Activated naive CD4-positive, alpha-beta T cell treated with anti-CD3 and anti-CD28 coated beads, Interleukin-2, amount 50 U/mL, for 24 hours (primary cell): ENCODE data around the gene PDCD2L.
A peak's percentile ranks its signal among the peaks of the same experiment; 100 is the strongest.
"Not testable (repeated sequence)": the region's sequence is repeated elsewhere in the genome, so short reads cannot be mapped to it uniquely, and the experiment has no call there.

Experiments used
- H3K27ac Mint-ChIP-seq: one replicate; pipeline ENCODE4 v1.8.0; 2021; ENCODE audit warnings: mild to moderate bottlenecking, mixed read lengths
- H3K27me3 Mint-ChIP-seq: one replicate; pipeline ENCODE4 v1.8.0; 2021; ENCODE audit warnings: mixed read lengths
- H3K36me3 Mint-ChIP-seq: one replicate; pipeline ENCODE4 v1.8.0; 2021; ENCODE audit warnings: mixed read lengths
- H3K4me1 Mint-ChIP-seq: one replicate; pipeline ENCODE4 v1.8.0; 2021; ENCODE audit warnings: mixed read lengths
- H3K4me3 Mint-ChIP-seq: one replicate; pipeline ENCODE4 v1.8.0; 2021; ENCODE audit warnings: mild to moderate bottlenecking, mixed read lengths
- H3K9me3 Mint-ChIP-seq: one replicate; pipeline ENCODE4 v1.8.0; 2021; ENCODE audit warnings: mixed read lengths

Gene PDCD2L

GRCh38 chr19:34391813-34392212 lies 12.4 kb upstream of the PDCD2L start:
- Mint-ChIP-seq H3K36me3 (peaks cover 2% of the 10 kb centered on the region), H3K9me3 (no peaks in the 10 kb centered on the region), H3K4me3 (no peak overlapping the region), H3K4me1 (no peaks in the 10 kb centered on the region), H3K27ac (no peak overlapping the region), H3K27me3 (no peaks in the 10 kb centered on the region)

DNA sequence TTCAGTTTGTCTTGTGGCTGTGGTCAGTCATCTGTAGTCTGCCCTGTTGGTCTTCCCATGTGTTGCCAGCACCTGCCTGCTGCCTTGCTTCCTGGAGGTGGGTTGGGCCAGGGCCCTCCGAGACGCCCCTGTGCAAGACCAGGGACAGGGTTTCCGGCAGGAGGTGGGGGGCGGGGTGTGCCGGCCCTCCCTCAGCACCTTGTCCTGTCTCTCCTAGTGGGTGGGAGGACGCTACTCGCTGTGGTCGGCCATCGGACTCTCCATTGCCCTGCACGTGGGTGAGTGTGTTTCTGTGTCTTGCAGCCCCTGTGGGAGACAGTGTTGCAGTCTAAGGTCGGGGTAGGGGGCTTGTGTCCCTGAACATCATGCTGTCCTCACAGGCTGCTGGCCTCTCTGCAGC lies 11.2 kb upstream of the PDCD2L start:
- Mint-ChIP-seq H3K4me1 (no peaks in the 10 kb centered on the region), H3K27me3 (no peaks in the 10 kb centered on the region), H3K9me3 (no peaks in the 10 kb centered on the region), H3K36me3 (peaks cover 2% of the 10 kb centered on the region), H3K4me3 (no peak overlapping the region), H3K27ac (no peak overlapping the region)

GRCh38 chr19:34393629-34394028 lies 10.6 kb upstream of the PDCD2L start:
- Mint-ChIP-seq H3K27ac (no peak overlapping the region), H3K4me3 (no peak overlapping the region), H3K27me3 (no peaks in the 10 kb centered on the region), H3K36me3 (peaks cover 2% of the 10 kb centered on the region), H3K9me3 (no peaks in the 10 kb centered on the region), H3K4me1 (no peaks in the 10 kb centered on the region)

- no peak overlapping the region for H3K27ac Mint-ChIP-seq
- no peaks in the 10 kb centered on the region for H3K4me1 Mint-ChIP-seq
- no peaks in the 10 kb centered on the region for H3K9me3 Mint-ChIP-seq
- H3K27me3 Mint-ChIP-seq: no peaks in the 10 kb centered on the region
- H3K36me3 Mint-ChIP-seq: peaks cover 9% of the 10 kb centered on the region
- no peak overlapping the region for H3K4me3 Mint-ChIP-seq
These were observed 6.3 kb upstream of the PDCD2L start for GRCh38 chr19:34397853-34398252.

- Mint-ChIP-seq H3K4me3 (no peak overlapping the region), H3K36me3 (peaks cover 10% of the 10 kb centered on the region), H3K9me3 (no peaks in the 10 kb centered on the region), H3K4me1 (peaks cover 9% of the 10 kb centered on the region), H3K27ac (peak overlapping the region; percentile 62), H3K27me3 (no peaks in the 10 kb centered on the region)
These were observed 4.3 kb upstream of the PDCD2L start for GRCh38 chr19:34399886-34400285.

DNA sequence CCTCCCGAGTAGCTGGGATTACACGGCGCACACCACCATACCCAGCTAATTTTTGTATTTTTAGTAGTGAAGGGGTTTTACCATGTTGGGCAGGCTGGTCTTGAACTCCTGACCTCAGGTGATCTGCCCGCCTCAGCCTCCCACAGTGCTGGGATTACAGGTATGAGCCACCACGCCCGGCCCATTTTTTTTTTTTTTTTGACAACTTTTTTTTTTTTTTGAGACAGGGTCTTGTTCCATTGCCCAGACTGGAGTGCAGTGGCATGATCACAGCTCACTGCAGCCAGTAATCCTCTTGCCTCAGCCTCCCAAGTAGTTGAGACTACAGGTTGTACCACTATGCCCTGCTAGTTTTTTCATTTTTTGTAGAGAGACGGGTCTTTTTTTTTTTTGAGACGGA lies 3.4 kb upstream of the PDCD2L start:
- H3K27me3 Mint-ChIP-seq, H3K9me3 Mint-ChIP-seq, H3K36me3 Mint-ChIP-seq, H3K27ac Mint-ChIP-seq, H3K4me3 Mint-ChIP-seq: not testable (repeated sequence)
- H3K4me1 Mint-ChIP-seq: peaks cover 13% of the 10 kb centered on the region

DNA sequence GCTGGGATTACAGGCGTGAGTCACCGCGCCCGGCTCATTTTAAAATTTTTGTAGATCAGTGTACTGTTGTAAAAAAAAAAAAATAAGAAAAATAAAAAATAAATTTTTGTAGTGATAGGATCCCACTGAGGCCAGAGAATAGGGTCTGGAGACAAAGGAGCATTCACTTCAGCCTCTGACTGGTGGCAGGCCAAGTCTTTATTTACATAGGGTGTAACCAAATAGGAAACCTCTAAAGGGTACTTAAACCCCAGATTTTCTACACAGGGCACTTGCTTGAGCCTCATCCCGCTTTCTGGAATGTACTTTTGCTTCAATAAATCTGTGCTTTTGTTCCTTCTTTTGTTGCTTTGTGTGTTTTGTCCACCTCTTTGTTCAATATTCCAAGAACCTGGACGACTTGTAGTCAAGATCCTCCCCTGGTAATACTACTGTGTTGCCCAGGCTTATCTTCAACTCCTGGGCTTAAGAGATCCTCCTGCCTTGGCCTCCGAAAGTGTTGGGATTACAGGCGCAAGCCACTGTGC lies 2.1 kb upstream of the PDCD2L start:
- no peaks in the 10 kb centered on the region for H3K27me3 Mint-ChIP-seq
- H3K4me3 Mint-ChIP-seq: no peak overlapping the region
- H3K36me3 Mint-ChIP-seq: peaks cover 8% of the 10 kb centered on the region

DNA sequence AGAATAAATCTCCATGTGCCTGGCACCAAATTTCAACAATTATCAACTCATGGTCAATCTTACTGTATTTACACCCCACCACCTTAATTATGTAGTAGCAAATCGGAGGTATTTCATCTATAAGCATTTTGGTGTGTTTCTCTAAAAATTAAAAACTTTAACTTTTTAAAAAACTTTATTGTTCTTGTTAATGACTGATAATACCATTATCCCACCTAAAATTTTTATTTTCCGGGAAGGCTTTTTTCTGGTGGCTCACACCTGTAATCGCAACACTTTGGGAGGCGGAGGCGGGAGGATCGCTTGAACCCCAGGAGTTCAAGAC lies 453 bp upstream of the PDCD2L start:
- H3K4me1 Mint-ChIP-seq: peaks cover 29% of the 10 kb centered on the region
- peak overlapping the region; percentile 59 for H3K27ac Mint-ChIP-seq
- peak overlapping the region; percentile 89 for H3K4me3 Mint-ChIP-seq
- no peaks in the 10 kb centered on the region for H3K9me3 Mint-ChIP-seq
- H3K27me3 Mint-ChIP-seq: no peaks in the 10 kb centered on the region
- H3K36me3 Mint-ChIP-seq: peaks cover 8% of the 10 kb centered on the region

More for the DNA sequence above, 2.1 kb upstream of the PDCD2L start:
- Mint-ChIP-seq H3K9me3 (no peaks in the 10 kb centered on the region), H3K27ac (no peak overlapping the region), H3K4me1 (peaks cover 18% of the 10 kb centered on the region)

- H3K4me3 Mint-ChIP-seq: peak overlapping the region; percentile 89
- peaks cover 6% of the 10 kb centered on the region for H3K36me3 Mint-ChIP-seq
- H3K27me3 Mint-ChIP-seq: no peaks in the 10 kb centered on the region
- no peak overlapping the region for H3K27ac Mint-ChIP-seq
- peaks cover 41% of the 10 kb centered on the region for H3K4me1 Mint-ChIP-seq
- no peaks in the 10 kb centered on the region for H3K9me3 Mint-ChIP-seq
These were observed 1.9 kb downstream of the PDCD2L start for GRCh38 chr19:34405892-34406660.

DNA sequence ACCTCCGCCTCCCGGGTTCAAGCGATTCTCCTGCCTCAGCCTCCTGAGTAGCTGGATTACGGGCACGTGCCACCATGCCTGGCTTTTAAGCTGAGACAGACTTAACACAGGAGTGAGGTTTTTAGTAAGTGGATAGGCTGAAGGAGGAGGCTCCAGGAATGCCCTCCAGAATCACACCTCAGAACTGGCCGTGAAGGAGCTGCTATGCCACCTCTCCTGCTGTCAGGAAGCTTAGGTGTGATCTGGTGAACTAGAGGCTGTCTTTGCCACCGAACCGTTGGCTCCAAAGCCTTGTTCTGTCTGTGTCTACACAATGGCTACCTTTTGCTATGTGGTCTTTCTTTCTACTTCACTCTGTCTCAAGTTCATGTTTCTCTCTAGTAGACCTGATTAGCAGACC lies 4.2 kb downstream of the PDCD2L start:
- Mint-ChIP-seq H3K4me3 (no peak overlapping the region), H3K36me3 (peaks cover 6% of the 10 kb centered on the region), H3K27me3 (no peaks in the 10 kb centered on the region), H3K9me3 (no peaks in the 10 kb centered on the region), H3K27ac (no peak overlapping the region), H3K4me1 (peaks cover 41% of the 10 kb centered on the region)

- Mint-ChIP-seq H3K27me3 (no peaks in the 10 kb centered on the region), H3K9me3 (no peaks in the 10 kb centered on the region), H3K4me1 (peaks cover 34% of the 10 kb centered on the region), H3K27ac (no peak overlapping the region), H3K36me3 (peaks cover 6% of the 10 kb centered on the region), H3K4me3 (no peak overlapping the region)
These were observed 5.3 kb downstream of the PDCD2L start for GRCh38 chr19:34409189-34410164.

- Mint-ChIP-seq H3K27me3 (no peaks in the 10 kb centered on the region), H3K4me1 (peaks cover 27% of the 10 kb centered on the region), H3K36me3 (peaks cover 5% of the 10 kb centered on the region), H3K27ac (no peak overlapping the region), H3K9me3 (no peaks in the 10 kb centered on the region), H3K4me3 (no peak overlapping the region)
These were observed 7.0 kb downstream of the PDCD2L start for GRCh38 chr19:34411216-34411615.

- no peaks in the 10 kb centered on the region for H3K9me3 Mint-ChIP-seq
- H3K4me1 Mint-ChIP-seq: peaks cover 9% of the 10 kb centered on the region
- no peaks in the 10 kb centered on the region for H3K27me3 Mint-ChIP-seq
- H3K4me3 Mint-ChIP-seq: no peak overlapping the region
- H3K27ac Mint-ChIP-seq: no peak overlapping the region
- peaks cover 6% of the 10 kb centered on the region for H3K36me3 Mint-ChIP-seq
These were observed 11.9 kb downstream of the PDCD2L start for GRCh38 chr19:34416021-34416545.

GRCh38 chr19:34418300-34418699 lies 14.1 kb downstream of the PDCD2L start:
- H3K36me3 Mint-ChIP-seq: peaks cover 6% of the 10 kb centered on the region
- H3K4me3 Mint-ChIP-seq: no peak overlapping the region
- H3K27me3 Mint-ChIP-seq: no peaks in the 10 kb centered on the region
- H3K27ac Mint-ChIP-seq: no peak overlapping the region
- no peaks in the 10 kb centered on the region for H3K9me3 Mint-ChIP-seq
- H3K4me1 Mint-ChIP-seq: peaks cover 9% of the 10 kb centered on the region

- peaks cover 21% of the 10 kb centered on the region for H3K4me1 Mint-ChIP-seq
- H3K27ac Mint-ChIP-seq: peak overlapping the region; percentile 73
- no peak overlapping the region for H3K4me3 Mint-ChIP-seq
- no peaks in the 10 kb centered on the region for H3K27me3 Mint-ChIP-seq
- H3K36me3 Mint-ChIP-seq: peaks cover 13% of the 10 kb centered on the region
- no peaks in the 10 kb centered on the region for H3K9me3 Mint-ChIP-seq
These were observed 22.0 kb downstream of the PDCD2L start for GRCh38 chr19:34426096-34426661.
